Measurements from ENCODE around the gene TTC23. TPM values are rescaled to one million over a fixed set of nuclear protein-coding genes. Genes with fewer than 3 reads are reported as not detected.
A peak's percentile ranks its signal among the peaks of the same experiment; 100 is the strongest.

The TTC23 gene
- total and polyA plus RNA-seq, 2 donors: 17.8 to 57.0 TPM

DNA sequence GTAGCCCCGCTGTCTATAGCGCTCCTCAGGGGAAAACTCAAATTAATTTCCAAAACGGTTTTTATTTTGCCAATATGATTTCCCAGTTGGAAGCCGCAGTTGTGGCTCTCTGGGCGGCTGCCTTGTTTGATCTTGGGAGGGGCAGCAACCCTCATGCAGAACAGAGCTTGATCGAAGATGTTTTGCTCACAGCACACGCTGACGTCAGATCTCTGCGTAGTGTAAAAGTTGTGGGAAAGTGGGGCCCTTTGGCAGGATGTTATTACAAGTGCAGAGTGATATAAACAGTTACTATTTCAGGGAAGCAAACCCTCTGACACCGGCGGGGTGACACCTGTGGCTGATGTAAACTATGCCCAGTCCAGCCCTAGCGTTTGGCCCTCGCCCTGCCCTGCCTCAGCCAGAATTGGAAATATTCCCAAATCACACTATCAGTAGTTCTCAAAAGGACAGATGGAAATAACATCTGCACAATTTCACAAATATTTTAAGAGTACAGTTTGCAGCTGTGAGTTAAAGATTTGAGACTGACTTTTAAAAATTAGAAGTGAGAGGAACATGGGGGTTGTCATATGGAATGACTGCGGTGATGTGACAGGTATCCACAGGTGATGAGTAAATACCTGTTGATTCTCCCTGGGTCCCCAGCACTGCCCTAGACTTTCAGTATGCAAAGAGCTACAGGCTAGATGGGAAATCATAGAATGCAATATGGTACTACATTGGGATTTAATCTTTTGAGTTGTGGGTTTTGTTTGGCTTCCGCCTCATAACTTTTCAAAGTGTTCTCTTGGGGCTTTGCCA lies 142.8 kb downstream of the TTC23 start:
- no peaks in the 10 kb centered on the region for H3K4me1 ChIP-seq (ENCODE audit: insufficient read depth)
- whole genome bisulfite sequencing: 19% methylated on average over 15 of the region's 15 CpGs

DNA sequence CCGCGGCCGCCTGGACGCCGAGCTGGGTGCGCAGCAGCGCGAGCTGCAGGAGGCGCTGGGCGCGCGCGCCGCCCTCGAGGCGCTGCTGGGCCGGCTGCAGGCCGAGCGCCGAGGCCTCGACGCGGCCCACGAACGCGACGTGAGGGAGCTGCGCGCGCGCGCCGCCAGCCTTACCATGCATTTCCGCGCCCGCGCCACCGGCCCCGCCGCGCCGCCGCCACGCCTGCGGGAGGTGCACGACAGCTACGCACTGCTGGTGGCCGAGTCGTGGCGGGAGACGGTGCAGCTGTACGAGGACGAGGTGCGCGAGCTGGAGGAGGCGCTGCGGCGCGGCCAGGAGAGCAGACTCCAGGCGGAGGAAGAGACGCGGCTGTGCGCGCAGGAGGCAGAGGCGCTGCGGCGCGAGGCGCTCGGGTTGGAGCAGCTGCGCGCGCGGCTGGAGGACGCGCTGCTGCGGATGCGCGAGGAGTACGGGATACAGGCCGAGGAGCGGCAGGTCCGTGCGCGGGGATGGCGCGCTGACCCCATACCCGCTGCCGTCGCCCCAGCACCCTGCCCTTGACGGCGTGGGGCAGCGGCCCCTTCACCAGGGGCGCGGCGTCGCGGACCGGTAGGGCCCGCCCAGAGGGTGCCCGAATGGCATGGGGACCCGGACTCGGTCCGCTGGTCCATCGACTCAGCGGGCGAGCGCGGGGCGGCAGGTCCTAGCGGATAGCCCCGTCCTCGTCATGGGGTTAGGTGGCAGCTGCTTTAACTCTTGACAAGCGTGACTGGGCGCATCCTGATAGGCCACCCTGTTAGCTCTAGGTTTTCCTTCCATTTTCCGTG lies 143.7 kb downstream of the TTC23 start:
- no peak for DNase-seq (ENCODE audit: extremely low spot score)
- peak overlapping the region; percentile 56 for H3K4me3 ChIP-seq (ENCODE audit: low read depth, low read length)
- WGBS: under 1% methylated on average over 116 of the region's 116 CpGs
- peak overlapping the region; percentile 46 for H3K27ac ChIP-seq (ENCODE audit: low read depth)
- H3K4me1 ChIP-seq (ENCODE audit: insufficient read depth): no peaks in the 10 kb centered on the region
- no peaks in the 10 kb centered on the region for H3K36me3 ChIP-seq (ENCODE audit: insufficient read depth)

More for the DNA sequence above, 142.8 kb downstream of the TTC23 start:
- no peaks in the 10 kb centered on the region for H3K36me3 ChIP-seq (ENCODE audit: insufficient read depth)
- H3K4me3 ChIP-seq (ENCODE audit: low read depth, low read length): peak overlapping the region; percentile 56
- H3K27ac ChIP-seq (ENCODE audit: low read depth): no peak overlapping the region
- DNase-seq (ENCODE audit: extremely low spot score): no peak

DNA sequence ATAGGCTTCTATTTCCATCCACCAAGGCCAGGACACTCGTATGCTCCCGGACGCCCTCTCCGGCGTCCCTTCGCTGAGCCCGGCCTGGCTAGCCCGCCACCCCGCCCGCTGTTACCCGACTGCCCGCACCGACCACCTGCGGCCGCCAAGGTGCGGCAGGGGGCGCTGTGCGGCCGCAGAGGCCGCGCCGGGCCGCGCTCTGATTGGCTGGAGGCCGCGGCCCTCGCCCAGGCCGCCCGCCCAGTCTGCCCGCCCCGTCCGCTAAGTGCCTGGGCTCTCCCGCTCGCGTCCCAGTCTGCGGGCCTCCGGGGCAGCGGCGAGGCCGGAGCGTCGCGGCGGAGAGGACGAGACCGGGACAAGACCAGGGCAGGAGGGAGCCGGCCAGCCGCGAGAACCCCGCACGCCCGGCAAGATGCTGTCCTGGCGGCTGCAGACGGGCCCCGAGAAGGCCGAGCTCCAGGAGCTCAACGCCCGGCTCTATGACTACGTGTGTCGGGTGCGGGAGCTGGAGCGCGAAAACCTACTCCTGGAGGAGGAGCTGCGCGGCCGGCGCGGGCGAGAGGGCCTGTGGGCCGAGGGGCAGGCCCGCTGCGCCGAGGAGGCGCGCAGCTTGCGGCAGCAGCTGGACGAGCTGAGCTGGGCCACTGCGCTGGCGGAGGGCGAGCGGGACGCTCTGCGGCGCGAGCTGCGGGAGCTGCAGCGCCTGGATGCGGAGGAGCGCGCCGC lies 144.4 kb downstream of the TTC23 start, which contains the start of gene SYNM:
Gene SYNM, plus strand, starts transcription at position 293 of the 726 bp plus-strand sequence. Its CDS starts 120 bp downstream, at position 413.
- under 1% methylated on average over 91 of the region's 91 CpGs for WGBS
- H3K4me1 ChIP-seq (ENCODE audit: insufficient read depth): peaks cover 2% of the 10 kb centered on the region

DNA sequence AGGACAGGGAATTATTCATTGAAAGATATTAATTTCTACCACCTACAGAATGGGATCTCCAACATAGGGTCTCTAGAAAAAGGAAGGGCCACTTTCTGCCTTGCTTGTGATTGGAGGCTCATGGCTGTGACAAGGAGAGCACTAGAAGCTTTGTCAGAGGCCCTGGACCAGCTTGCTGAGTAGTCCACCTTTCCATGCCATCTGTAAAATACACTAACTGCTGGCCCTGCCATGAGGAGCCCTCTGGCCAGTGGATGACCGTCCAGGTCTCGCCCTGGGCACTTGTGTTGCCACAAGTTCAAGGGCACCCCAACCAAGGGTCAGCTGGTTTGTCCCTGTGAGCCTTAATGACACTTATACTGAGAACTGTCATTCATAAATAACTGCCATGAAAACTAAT lies 146.1 kb downstream of the TTC23 start:
- 96% methylated on average over 2 of the region's 2 CpGs for WGBS
- Histone ChIP-seq H3K4me3 (ENCODE audit: low read depth, low read length) (no peak overlapping the region), H3K4me1 (ENCODE audit: insufficient read depth) (peaks cover 2% of the 10 kb centered on the region), H3K36me3 (ENCODE audit: insufficient read depth) (no peaks in the 10 kb centered on the region), H3K27ac (ENCODE audit: low read depth) (no peak overlapping the region)
- no peak for DNase-seq (ENCODE audit: extremely low spot score)

More for the DNA sequence above, 144.4 kb downstream of the TTC23 start, which contains the start of gene SYNM:
- no peak for DNase-seq (ENCODE audit: extremely low spot score)
- H3K27ac ChIP-seq (ENCODE audit: low read depth): peak within 1 kb of the TSS; percentile 46
- H3K4me3 ChIP-seq (ENCODE audit: low read depth, low read length): peak within 1 kb of the TSS; percentile 56
- H3K36me3 ChIP-seq (ENCODE audit: insufficient read depth): no peaks in the 10 kb centered on the region

DNA sequence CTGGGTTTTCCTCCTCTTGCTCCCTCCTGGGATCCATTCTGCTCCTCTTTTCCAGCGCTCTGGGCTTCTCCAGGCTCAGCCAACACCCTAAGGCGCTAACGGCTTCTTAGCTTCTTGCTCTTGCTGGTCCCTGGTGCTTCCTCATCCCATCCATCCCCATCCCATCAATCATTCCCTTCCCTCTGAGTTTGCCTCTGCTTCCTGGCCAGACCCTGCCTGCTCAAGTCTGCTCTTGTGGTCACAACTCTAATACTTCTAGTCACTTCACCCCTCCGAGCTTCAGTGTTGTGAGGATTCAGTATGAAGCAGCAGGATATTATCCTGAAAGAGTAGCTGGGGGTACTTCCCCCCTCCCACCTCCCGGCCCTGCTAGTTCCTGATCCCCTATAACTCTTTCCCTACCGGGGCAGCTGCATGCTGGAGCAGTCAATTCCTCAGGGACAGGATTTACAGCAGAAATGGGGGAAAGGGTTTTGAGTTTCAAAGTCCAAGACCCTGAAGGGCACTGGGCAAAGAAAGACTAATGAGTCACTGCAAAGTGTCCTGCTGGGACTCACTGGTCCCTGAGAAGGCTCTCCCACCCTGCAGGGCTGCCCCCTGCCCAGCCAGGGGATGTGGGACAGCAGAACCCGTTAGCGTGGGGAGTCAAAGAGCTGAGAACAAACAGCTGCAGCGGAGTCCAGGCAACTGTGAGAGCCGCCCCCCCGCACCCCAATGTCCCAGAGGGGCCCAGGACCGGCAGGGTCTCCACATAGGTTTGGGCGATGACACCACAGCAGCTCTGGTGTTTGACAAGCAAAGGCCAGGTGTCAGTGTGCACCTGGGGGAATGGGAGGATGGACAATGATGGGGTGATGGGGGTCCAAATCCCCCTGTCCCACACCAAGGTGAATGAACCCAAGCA lies 146.8 kb downstream of the TTC23 start:
- Histone ChIP-seq H3K4me1 (ENCODE audit: insufficient read depth) (peaks cover 2% of the 10 kb centered on the region), H3K4me3 (ENCODE audit: low read depth, low read length) (no peak overlapping the region), H3K27ac (ENCODE audit: low read depth) (no peak overlapping the region), H3K36me3 (ENCODE audit: insufficient read depth) (no peaks in the 10 kb centered on the region)
- DNase-seq (ENCODE audit: extremely low spot score): no peak
- 74% methylated on average over 13 of the region's 13 CpGs for WGBS

DNA sequence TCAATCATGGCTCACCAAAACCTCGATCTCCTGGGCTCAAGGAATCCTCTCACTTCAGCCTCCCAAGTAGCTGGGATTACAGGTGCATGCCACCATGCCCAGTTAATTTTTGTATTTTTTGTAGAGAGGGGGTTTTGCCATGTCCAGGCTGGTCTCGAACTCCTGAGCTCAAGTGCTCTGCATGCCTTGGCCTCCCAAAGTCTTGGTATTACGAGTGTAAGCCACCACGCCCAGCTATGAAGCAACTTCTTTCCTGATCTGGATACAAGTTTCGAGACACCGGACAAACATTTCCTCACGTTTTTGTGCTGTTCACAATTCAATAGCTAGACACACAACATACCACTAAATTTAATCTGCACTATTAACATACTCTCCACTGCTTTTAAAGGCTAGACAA lies 147.9 kb downstream of the TTC23 start:
- WGBS: 84% methylated on average over 7 of the region's 7 CpGs
- DNase-seq (ENCODE audit: extremely low spot score): no peak
- H3K27ac ChIP-seq (ENCODE audit: low read depth): no peak overlapping the region
- no peak overlapping the region for H3K4me3 ChIP-seq (ENCODE audit: low read depth, low read length)
- H3K4me1 ChIP-seq (ENCODE audit: insufficient read depth): peaks cover 2% of the 10 kb centered on the region
- no peaks in the 10 kb centered on the region for H3K36me3 ChIP-seq (ENCODE audit: insufficient read depth)

DNA sequence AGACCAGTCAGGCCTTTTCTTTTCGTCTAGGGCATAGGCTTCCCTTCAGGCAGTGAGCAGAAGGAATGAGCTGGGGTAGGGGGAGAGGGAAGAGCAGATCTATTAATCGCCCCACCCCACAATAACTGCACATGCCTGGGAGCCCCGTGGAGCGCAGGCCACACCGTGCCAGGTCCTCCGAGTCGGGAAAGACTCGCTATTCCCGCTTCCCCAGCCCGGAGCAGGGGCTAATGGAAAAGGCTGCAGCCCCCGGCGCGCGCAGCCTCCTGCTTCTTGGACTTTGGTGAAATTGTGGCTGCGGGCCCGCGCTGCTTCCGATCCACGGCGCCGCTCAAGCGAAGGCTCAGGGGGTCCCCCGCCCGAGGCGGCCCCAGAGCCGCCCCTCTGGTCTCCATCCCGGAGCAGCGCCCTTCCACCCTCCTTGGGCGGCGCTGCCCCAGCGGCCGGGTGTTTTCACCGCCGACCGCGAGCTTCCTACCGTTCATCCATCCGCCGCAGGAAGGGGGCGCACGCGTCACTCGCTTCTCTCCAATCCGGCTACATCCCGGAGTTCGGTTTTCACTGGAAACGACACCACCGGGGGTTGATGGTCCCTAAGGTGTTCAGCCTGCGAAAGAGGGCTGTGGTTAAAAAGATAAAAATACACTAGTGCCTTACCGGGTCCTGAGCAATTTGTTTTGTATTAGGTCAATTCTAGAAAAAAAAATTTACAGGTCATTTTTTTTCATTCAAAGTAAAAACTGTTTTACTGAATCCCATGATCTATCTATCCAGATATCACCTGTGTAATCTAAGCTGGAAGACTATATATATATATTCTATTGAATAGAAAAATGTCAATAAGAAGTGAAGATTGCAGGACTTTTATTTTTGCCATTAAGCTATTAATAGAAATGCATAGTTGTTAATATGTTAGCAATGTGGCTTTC lies 148.9 kb downstream of the TTC23 start:
- no peak for DNase-seq (ENCODE audit: extremely low spot score)
- peak overlapping the region; percentile 15 for H3K4me3 ChIP-seq (ENCODE audit: low read depth, low read length)
- 3% methylated on average over 50 of the region's 50 CpGs for WGBS
- peaks cover 2% of the 10 kb centered on the region for H3K4me1 ChIP-seq (ENCODE audit: insufficient read depth)
- H3K27ac ChIP-seq (ENCODE audit: low read depth): no peak overlapping the region
- no peaks in the 10 kb centered on the region for H3K36me3 ChIP-seq (ENCODE audit: insufficient read depth)

DNA sequence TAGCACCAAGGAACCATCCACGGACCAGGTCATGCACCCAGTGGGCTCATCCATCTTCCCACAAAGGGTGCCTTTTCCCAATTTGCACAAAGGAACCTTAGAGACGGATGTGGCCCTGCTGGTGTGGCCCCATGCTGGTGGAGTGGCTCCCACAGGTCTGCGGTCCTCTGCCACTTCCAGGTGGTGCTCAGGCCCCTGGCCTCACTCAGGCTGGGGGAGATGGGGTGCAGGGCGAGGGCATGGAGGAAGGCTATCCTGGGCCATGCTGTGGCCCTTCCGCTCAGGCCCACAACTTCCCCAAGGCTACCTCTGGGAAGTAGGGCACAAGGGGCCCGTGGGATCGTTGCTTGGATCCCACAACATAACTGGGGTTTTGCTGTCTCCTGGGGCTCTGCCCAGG lies 149.7 kb downstream of the TTC23 start:
- Histone ChIP-seq H3K36me3 (ENCODE audit: insufficient read depth) (no peaks in the 10 kb centered on the region), H3K4me1 (ENCODE audit: insufficient read depth) (peaks cover 2% of the 10 kb centered on the region), H3K27ac (ENCODE audit: low read depth) (no peak overlapping the region), H3K4me3 (ENCODE audit: low read depth, low read length) (no peak overlapping the region)
- 93% methylated on average over 7 of the region's 7 CpGs for whole genome bisulfite sequencing
- DNase-seq (ENCODE audit: extremely low spot score): no peak

DNA sequence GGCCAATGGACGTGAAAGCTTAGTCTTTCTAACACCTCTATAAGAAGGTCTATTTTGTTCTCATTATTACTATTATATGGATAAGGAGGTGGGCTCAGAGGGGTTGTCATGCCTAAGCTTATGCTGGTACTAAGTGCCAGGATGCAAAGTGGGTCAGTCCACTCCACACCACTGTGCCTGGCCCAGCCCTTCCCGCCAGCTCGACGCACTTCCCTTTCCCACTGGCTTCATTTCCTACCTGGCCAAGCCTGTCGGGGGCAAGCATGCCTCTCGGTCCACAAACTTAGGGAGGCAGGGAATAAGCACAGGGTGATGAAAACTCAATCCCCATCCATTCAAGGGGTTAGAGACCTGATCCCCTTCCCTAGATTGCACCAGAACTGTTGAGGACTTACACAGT lies 150.4 kb downstream of the TTC23 start:
- WGBS: 78% methylated on average over 6 of the region's 6 CpGs
- no peak for DNase-seq (ENCODE audit: extremely low spot score)
- H3K27ac ChIP-seq (ENCODE audit: low read depth): no peak overlapping the region
- no peak overlapping the region for H3K4me3 ChIP-seq (ENCODE audit: low read depth, low read length)
- H3K36me3 ChIP-seq (ENCODE audit: insufficient read depth): no peaks in the 10 kb centered on the region
- H3K4me1 ChIP-seq (ENCODE audit: insufficient read depth): peaks cover 2% of the 10 kb centered on the region

DNA sequence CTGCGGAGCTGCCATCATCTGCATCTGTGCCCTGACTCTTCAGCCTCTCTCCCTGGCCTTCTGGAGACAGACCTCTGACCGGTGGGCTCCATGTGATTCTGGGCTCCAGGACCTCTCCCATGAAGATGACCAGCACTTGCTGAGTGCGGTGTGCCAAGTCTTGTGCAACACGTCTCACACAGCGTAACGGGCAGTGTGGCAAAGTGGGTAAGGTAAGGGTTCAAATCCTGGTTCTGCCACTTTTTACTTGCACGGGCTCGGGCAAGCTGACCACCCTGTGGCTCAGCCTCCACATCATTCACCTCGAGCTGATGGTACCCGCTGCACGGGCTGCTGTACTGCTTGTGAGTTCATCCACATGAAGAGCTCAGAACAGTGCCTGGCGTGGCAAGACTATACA lies 151.0 kb downstream of the TTC23 start:
- WGBS: 90% methylated on average over 12 of the region's 12 CpGs
- Histone ChIP-seq H3K4me1 (ENCODE audit: insufficient read depth) (peaks cover 2% of the 10 kb centered on the region), H3K36me3 (ENCODE audit: insufficient read depth) (no peaks in the 10 kb centered on the region), H3K27ac (ENCODE audit: low read depth) (no peak overlapping the region), H3K4me3 (ENCODE audit: low read depth, low read length) (no peak overlapping the region)
- DNase-seq (ENCODE audit: extremely low spot score): no peak

DNA sequence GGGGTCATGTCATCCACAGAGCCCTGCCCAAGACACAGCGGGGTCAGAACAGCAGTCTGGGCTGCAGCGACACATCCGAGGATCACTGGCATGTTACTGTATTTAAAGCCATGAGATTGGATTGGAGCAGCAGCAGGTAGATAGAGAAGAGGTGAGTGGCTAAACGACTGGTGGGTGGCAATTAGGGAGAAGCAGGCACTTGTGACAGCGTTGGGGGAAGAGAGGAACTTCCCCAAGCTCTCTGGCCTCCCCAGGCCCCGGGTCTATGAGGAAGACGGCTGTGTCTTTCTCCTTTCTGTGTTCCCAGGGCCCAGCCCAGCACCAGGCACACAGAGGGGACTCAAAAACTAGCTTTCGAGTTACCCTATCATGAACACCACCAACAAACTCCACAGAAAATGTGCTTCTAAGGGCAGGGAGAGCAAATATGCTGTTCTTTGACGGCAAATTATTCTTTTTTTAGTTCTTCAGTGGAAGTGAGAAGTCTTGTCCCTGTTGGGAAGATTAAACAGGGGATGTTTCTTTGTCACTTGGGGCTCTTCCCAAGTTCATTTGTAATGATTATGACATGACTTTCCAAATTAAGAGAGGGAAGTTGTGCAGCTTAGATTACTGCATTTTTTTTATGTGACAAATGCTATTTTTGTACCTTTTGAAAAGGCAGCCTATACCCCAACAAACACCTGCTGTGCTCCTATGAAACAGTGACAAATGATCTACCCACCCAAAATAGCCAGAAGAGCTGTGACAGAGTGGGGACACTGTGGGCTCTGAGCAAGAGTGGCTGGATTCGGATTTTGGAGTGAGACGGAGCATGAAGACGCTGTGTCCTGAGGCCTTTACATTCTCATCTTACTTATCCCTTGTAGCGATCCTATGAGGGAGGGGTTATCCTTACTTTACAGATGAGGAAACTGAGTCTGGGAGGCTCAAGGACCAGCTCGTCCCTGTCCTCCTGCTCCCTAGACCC lies 151.7 kb downstream of the TTC23 start:
- no peaks in the 10 kb centered on the region for H3K36me3 ChIP-seq (ENCODE audit: insufficient read depth)
- no peak overlapping the region for H3K27ac ChIP-seq (ENCODE audit: low read depth)
- no peak for DNase-seq (ENCODE audit: extremely low spot score)
- peaks cover 2% of the 10 kb centered on the region for H3K4me1 ChIP-seq (ENCODE audit: insufficient read depth)
- no peak overlapping the region for H3K4me3 ChIP-seq (ENCODE audit: low read depth, low read length)
- WGBS: 88% methylated on average over 14 of the region's 14 CpGs

All from urinary bladder (tissue), 4 donors.